ENCODE results near the gene AOC2. TPM values are rescaled to one million over a fixed set of nuclear protein-coding genes. Genes with fewer than 3 reads are reported as not detected.

Gene AOC2
- total RNA-seq: 1 to 10 TPM in 3 of 4 donors, under 1 TPM in 1; 0.93 to 1.7 (median 1.3) TPM

- intact Hi-C loops (cut with DNase I): no loop called here
- H3K4me3 ChIP-seq (replicated peaks in 1 of 3): no peak within 1 kb of the TSS
- TF ChIP-seq POLR2A (IDR thresholded peaks at IDR 0.05) (no peak), CTCF (IDR thresholded peaks at IDR 0.05) (no peak)
- DNase-seq: no peak
- WGBS, 2 donors: 75 to 83% methylated on average over 4 of the region's 4 CpGs
- no peaks in the 10 kb centered on the region for H3K9me3 ChIP-seq
- no peaks in the 10 kb centered on the region for H3K27me3 ChIP-seq
- no peak within 1 kb of the TSS for H3K27ac ChIP-seq
- peaks cover 24 to 38% of the 10 kb centered on the region in 2 donors for H3K36me3 ChIP-seq
- peaks cover 0 to 4% of the 10 kb centered on the region in 2 donors for H3K4me1 ChIP-seq
Observed at GRCh38 chr17:42844271-42844670, at the start of gene AOC2. TSS of gene AOC2 (plus strand) at chr17:42844580. CDS start at chr17:42844627, 47 bp downstream.

- Histone ChIP-seq H3K27me3 (no peaks in the 10 kb centered on the region), H3K27ac (no peak overlapping the region), H3K4me1 (peaks cover 8 to 16% of the 10 kb centered on the region in 2 donors), H3K36me3 (no peaks in the 10 kb centered on the region), H3K4me3 (replicated peaks in 1 of 3) (no peak overlapping the region), H3K9me3 (no peaks in the 10 kb centered on the region)
- no peak for TF ChIP-seq CTCF (IDR thresholded peaks at IDR 0.05)
- no peak for TF ChIP-seq POLR2A (IDR thresholded peaks at IDR 0.05)
- 65 to 67% methylated on average over 4 of the region's 4 CpGs for WGBS, 2 donors
- intact Hi-C loops (cut with DNase I): no loop called here
- no peak for DNase-seq
Observed at GRCh38 chr17:42795061-42795460, 49.3 kb upstream of the AOC2 start.

GRCh38 chr17:42795465-42795864, 48.9 kb upstream of the AOC2 start:
- no peaks in the 10 kb centered on the region for H3K36me3 ChIP-seq
- H3K4me1 ChIP-seq: peaks cover 8 to 16% of the 10 kb centered on the region in 2 donors
- H3K9me3 ChIP-seq: no peaks in the 10 kb centered on the region
- H3K27ac ChIP-seq: no peak overlapping the region
- no peak for DNase-seq
- H3K4me3 ChIP-seq (replicated peaks in 1 of 3): no peak overlapping the region
- intact Hi-C loops (cut with DNase I): no loop called here
- WGBS, 2 donors: 91 to 94% methylated on average over 10 of the region's 10 CpGs
- no peaks in the 10 kb centered on the region for H3K27me3 ChIP-seq
- TF ChIP-seq POLR2A (IDR thresholded peaks at IDR 0.05): no peak
- TF ChIP-seq CTCF (IDR thresholded peaks at IDR 0.05): no peak

GRCh38 chr17:42796066-42796758, 48.2 kb upstream of the AOC2 start:
- Histone ChIP-seq H3K36me3 (no peaks in the 10 kb centered on the region), H3K4me1 (peaks cover 8 to 16% of the 10 kb centered on the region in 2 donors), H3K9me3 (no peaks in the 10 kb centered on the region), H3K27ac (no peak overlapping the region), H3K4me3 (replicated peaks in 1 of 3) (no peak overlapping the region), H3K27me3 (no peaks in the 10 kb centered on the region)
- 93 to 95% methylated on average over 18 of the region's 18 CpGs for WGBS, 2 donors
- no peak for DNase-seq
- TF ChIP-seq CTCF (IDR thresholded peaks at IDR 0.05): no peak
- no peak for TF ChIP-seq POLR2A (IDR thresholded peaks at IDR 0.05)
- intact Hi-C loops (cut with DNase I): no loop called here

Measured in thyroid gland (tissue), 4 donors.